IPS-18a (cell line): ENCODE measurements around the gene SCO2.

ENCODE experiments used
- H3K27ac ChIP-seq: one replicate; pipeline ENCODE4 v1.5.1; 2013; ENCODE audit warnings: low read length
- H3K27me3 ChIP-seq: one replicate; pipeline ENCODE4 v1.6.1; 2013; ENCODE audit warnings: mild to moderate bottlenecking, low read length; ENCODE audit not compliant: control insufficient read depth, insufficient read depth
- H3K36me3 ChIP-seq: one replicate; pipeline ENCODE4 v1.6.1; 2013; ENCODE audit warnings: low read depth, low read length; ENCODE audit not compliant: control insufficient read depth
- H3K4me1 ChIP-seq: one replicate; pipeline ENCODE4 v1.6.1; 2013; ENCODE audit warnings: low read depth, low read length; ENCODE audit not compliant: control insufficient read depth
- H3K4me3 ChIP-seq: one replicate; pipeline ENCODE4 v1.5.1; 2013; ENCODE audit warnings: low read length
- H3K9ac ChIP-seq: one replicate; pipeline ENCODE4 v1.6.1; 2013; ENCODE audit warnings: mild to moderate bottlenecking, low read length, moderate library complexity
- H3K9me3 ChIP-seq: one replicate; pipeline ENCODE4 v1.6.1; 2013; ENCODE audit warnings: low read depth, low read length; ENCODE audit not compliant: control insufficient read depth

Gene SCO2

GRCh38 chr22:50528682-50529415 is 3.5 kb upstream of the SCO2 start:
- no peak overlapping the region for H3K4me3 ChIP-seq
- no peaks in the 10 kb centered on the region for H3K9me3 ChIP-seq
- no peak overlapping the region for H3K27ac ChIP-seq
- peaks cover 6% of the 10 kb centered on the region for H3K4me1 ChIP-seq
- H3K27me3 ChIP-seq: peaks cover 75% of the 10 kb centered on the region
- no peak overlapping the region for H3K9ac ChIP-seq
- H3K36me3 ChIP-seq: no peaks in the 10 kb centered on the region

- Histone ChIP-seq H3K4me1 (peaks cover 6% of the 10 kb centered on the region), H3K9me3 (no peaks in the 10 kb centered on the region), H3K27me3 (peaks cover 67% of the 10 kb centered on the region), H3K36me3 (peaks cover 4% of the 10 kb centered on the region), H3K4me3 (no peak overlapping the region), H3K27ac (no peak overlapping the region), H3K9ac (no peak overlapping the region)
Measured at GRCh38 chr22:50527921-50528681, 2.7 kb upstream of the SCO2 start.

- H3K9ac ChIP-seq: peak overlapping the region; percentile 62
- no peak overlapping the region for H3K27ac ChIP-seq
- peaks cover 6% of the 10 kb centered on the region for H3K4me1 ChIP-seq
Measured at GRCh38 chr22:50526834-50527801, 1.7 kb upstream of the SCO2 start.

GRCh38 chr22:50526108-50526833 is 873 bp upstream of the SCO2 start:
- Histone ChIP-seq H3K27me3 (peaks cover 49% of the 10 kb centered on the region), H3K4me1 (peaks cover 6% of the 10 kb centered on the region), H3K9me3 (no peaks in the 10 kb centered on the region), H3K36me3 (peaks cover 18% of the 10 kb centered on the region), H3K9ac (peak overlapping the region; percentile 62), H3K4me3 (peak overlapping the region; percentile 75), H3K27ac (no peak overlapping the region)

More at GRCh38 chr22:50526834-50527801, 1.7 kb upstream of the SCO2 start:
- Histone ChIP-seq H3K36me3 (peaks cover 11% of the 10 kb centered on the region), H3K27me3 (peaks cover 57% of the 10 kb centered on the region), H3K4me3 (peak overlapping the region; percentile 75), H3K9me3 (no peaks in the 10 kb centered on the region)

- Histone ChIP-seq H3K36me3 (peaks cover 23% of the 10 kb centered on the region), H3K27me3 (peaks cover 44% of the 10 kb centered on the region), H3K9me3 (no peaks in the 10 kb centered on the region), H3K27ac (no peak overlapping the region), H3K4me3 (peak overlapping the region; percentile 75), H3K9ac (peak overlapping the region; percentile 62), H3K4me1 (peaks cover 3% of the 10 kb centered on the region)
Measured at GRCh38 chr22:50525858-50526107, 385 bp upstream of the SCO2 start.

GRCh38 chr22:50524676-50525103 is 708 bp downstream of the SCO2 start:
- H3K4me3 ChIP-seq: peak overlapping the region; percentile 75
- H3K27me3 ChIP-seq: peaks cover 33% of the 10 kb centered on the region
- no peak overlapping the region for H3K27ac ChIP-seq
- no peaks in the 10 kb centered on the region for H3K9me3 ChIP-seq
- peaks cover 3% of the 10 kb centered on the region for H3K4me1 ChIP-seq
- H3K9ac ChIP-seq: peak overlapping the region; percentile 62
- peaks cover 23% of the 10 kb centered on the region for H3K36me3 ChIP-seq

- Histone ChIP-seq H3K9me3 (no peaks in the 10 kb centered on the region), H3K4me3 (peak overlapping the region; percentile 75), H3K9ac (no peak overlapping the region), H3K27ac (no peak overlapping the region), H3K27me3 (peaks cover 27% of the 10 kb centered on the region), H3K4me1 (peaks cover 3% of the 10 kb centered on the region), H3K36me3 (peaks cover 29% of the 10 kb centered on the region)
Measured at GRCh38 chr22:50523806-50524675, 1.4 kb downstream of the SCO2 start.

- peaks cover 3% of the 10 kb centered on the region for H3K4me1 ChIP-seq
- no peak overlapping the region for H3K27ac ChIP-seq
- peaks cover 33% of the 10 kb centered on the region for H3K36me3 ChIP-seq
- no peak overlapping the region for H3K4me3 ChIP-seq
- peaks cover 20% of the 10 kb centered on the region for H3K27me3 ChIP-seq
- no peaks in the 10 kb centered on the region for H3K9me3 ChIP-seq
- no peak overlapping the region for H3K9ac ChIP-seq
Measured at GRCh38 chr22:50523458-50523805, 2.0 kb downstream of the SCO2 start.

GRCh38 chr22:50522806-50523438 is 2.5 kb downstream of the SCO2 start:
- Histone ChIP-seq H3K27ac (no peak overlapping the region), H3K27me3 (peaks cover 15% of the 10 kb centered on the region), H3K9me3 (no peaks in the 10 kb centered on the region), H3K4me3 (no peak overlapping the region), H3K9ac (no peak overlapping the region), H3K36me3 (peaks cover 37% of the 10 kb centered on the region), H3K4me1 (peaks cover 3% of the 10 kb centered on the region)

- Histone ChIP-seq H3K9me3 (no peaks in the 10 kb centered on the region), H3K9ac (no peak overlapping the region), H3K36me3 (peaks cover 40% of the 10 kb centered on the region), H3K27ac (no peak overlapping the region), H3K4me1 (peaks cover 3% of the 10 kb centered on the region), H3K4me3 (no peak overlapping the region), H3K27me3 (peaks cover 9% of the 10 kb centered on the region)
Measured at GRCh38 chr22:50522208-50522805, 3.1 kb downstream of the SCO2 start.
